DOHH2 (cell line): ENCODE measurements around the gene MGAT4A.
"Not testable (repeated sequence)": the region's sequence is repeated elsewhere in the genome, so short reads cannot be mapped to it uniquely, and the experiment has no call there.

Source experiments
- CTCF ChIP-seq: fragments of 200-600 bp; sonication (generic); IDR thresholded peaks from one replicate; pipeline ENCODE4 v1.5.1; 2014; ENCODE audit warnings: antibody characterized with exemption, mild to moderate bottlenecking, low read depth, low read length; ENCODE audit not compliant: poor library complexity, severe bottlenecking
- EZH2phosphoT487 ChIP-seq: fragments of 200-600 bp; sonication (generic); IDR thresholded peaks from 2 replicates; pipeline ENCODE4 v1.6.1; 2017; ENCODE audit warnings: borderline replicate concordance, mild to moderate bottlenecking, antibody characterized with exemption, low read length, moderate library complexity, mixed read lengths

GRCh38 chr2:98752711-98753110 is 21.8 kb upstream of the MGAT4A start:
- TF ChIP-seq CTCF, EZH2phosphoT487: not testable (repeated sequence)
